ENCODE measurements around the gene PSMB5.

Gene PSMB5

DNA sequence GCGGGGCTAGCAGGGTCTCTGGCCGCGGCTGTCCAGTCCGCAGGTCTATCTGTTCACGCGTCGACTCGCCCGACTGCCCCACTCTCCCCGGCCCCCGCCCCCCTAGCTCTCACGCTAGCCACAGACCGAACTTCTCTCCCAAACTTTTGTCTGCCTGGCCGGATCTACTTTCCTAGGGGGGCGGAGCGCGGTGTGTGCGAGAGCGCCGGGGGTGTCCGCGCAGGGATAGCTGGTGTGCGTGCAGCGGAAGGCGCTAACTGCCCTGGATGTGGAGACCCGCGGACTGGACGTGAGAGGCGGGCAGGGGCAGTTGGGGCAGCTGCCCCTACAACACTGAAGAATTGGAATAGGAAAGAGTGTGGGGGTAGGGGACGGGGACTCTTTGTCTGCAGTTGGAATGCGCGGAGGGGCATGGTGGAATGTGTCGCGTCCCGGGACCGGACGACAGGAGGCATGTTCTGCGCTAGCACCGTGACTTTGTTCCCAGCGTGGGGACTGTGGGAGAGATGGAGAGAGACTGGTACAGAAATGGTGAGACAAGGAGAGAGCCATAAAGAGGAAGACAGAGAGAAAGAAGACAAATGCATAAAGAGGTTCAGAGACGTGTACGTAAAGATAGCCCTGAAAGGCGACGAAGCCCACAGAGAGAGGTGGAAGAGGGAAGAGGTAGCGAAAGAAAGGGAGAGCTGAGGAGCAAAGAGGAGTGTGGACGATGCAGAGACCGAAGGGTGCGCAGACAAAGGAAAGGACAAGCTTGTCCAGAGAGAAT is 52.0 kb downstream of the PSMB5 start, which contains the start of gene AJUBA:
TSS of gene AJUBA (minus strand) at position 75 of the 769 bp plus-strand sequence. CDS start 285 bp downstream, outside the sequence.
- TF ChIP-seq, protein P1, sequence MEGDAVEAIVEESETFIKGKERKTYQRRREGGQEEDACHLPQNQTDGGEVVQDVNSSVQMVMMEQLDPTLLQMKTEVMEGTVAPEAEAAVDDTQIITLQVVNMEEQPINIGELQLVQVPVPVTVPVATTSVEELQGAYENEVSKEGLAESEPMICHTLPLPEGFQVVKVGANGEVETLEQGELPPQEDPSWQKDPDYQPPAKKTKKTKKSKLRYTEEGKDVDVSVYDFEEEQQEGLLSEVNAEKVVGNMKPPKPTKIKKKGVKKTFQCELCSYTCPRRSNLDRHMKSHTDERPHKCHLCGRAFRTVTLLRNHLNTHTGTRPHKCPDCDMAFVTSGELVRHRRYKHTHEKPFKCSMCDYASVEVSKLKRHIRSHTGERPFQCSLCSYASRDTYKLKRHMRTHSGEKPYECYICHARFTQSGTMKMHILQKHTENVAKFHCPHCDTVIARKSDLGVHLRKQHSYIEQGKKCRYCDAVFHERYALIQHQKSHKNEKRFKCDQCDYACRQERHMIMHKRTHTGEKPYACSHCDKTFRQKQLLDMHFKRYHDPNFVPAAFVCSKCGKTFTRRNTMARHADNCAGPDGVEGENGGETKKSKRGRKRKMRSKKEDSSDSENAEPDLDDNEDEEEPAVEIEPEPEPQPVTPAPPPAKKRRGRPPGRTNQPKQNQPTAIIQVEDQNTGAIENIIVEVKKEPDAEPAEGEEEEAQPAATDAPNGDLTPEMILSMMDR (IDR thresholded peaks at IDR 0.05; ENCODE audit: insufficient read depth, low read length, poor library complexity, severe bottlenecking): no peak
- DNase-seq (ENCODE audit: extremely low read depth, insufficient read length): peak; percentile 82
- Histone ChIP-seq H3K27me3 (replicated peaks; ENCODE audit: control insufficient read depth, insufficient read depth, low read length) (no peaks in the 10 kb centered on the region), H3K4me3 (replicated peaks; ENCODE audit: low read depth, low read length) (peak within 1 kb of the TSS; percentile 76), H3K36me3 (ENCODE audit: control insufficient read depth, insufficient read depth, low read length) (no peaks in the 10 kb centered on the region)

DNA sequence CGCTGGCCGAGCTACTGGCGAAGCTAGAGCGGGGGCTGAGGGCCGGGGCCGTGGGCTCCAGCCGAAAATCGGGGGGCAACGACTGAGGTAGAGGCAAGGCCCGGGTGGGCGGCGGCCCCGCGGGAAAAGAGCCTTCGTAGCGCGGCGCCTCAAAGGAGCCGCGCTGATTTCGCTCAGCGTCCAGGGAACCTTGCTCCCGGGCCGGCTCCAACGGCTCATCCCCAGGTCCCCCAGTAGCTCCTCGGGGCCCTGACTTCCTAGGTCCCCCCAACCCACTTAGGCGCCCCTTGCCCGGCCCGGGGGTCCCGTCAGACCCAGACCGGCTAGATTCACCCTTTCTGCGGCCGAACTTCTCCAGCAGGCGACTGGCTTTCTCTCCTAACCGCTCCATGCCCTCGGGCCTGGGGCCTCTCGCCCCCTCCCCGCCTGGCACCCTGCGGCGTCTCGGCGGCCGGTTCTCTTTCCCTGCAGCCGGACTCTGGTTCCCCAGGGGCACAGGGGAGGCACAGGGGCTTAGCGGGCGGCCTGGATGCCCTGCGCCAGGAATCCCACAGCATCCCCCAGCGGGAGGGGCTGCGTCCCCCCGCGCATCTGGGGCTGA is 52.7 kb downstream of the PSMB5 start:
- no peaks in the 10 kb centered on the region for H3K36me3 ChIP-seq (ENCODE audit: control insufficient read depth, insufficient read depth, low read length)

DNA sequence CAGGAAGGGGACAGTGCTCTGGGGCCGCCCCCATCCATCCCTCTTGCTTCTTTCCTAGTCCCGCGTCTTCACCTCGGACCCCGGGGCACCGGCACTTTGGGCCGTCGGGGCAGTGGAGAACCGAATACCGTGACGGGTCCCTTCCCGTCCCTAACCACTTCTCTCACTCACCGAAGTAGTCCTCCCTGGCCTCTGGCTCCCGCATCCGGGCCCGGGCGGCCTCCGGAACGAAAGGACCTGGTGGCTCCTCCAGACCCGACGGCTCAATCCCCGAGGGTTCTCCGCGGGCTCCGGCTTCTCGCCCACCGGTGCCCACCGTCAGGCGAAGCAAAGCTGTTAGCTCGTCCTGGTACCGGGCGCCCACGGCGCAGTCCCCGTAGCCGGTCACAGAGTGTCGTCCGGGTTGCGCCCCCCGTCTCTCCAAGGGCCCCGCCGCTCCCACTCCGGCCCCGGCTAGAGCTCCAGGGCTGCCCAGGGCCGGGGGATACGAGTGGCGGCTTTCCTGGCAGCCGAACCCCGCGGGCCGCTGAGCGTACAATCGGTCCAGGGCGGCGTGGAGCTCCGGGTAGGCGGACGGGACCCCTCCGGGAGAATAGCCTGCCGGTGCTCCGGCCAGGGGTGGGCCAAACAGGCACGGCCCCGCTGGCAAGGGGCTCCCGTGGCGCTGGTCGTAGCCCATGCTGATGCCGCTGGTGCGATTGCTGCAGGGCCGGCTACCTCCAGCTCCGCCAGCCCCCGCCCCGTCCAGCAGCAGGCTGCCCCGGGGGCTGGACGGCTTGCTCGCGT is 53.4 kb downstream of the PSMB5 start:
- no peak overlapping the region; the same call in 1 of the 2 replicates for H3K4me3 ChIP-seq (replicated peaks; ENCODE audit: low read depth, low read length)
- no peaks in the 10 kb centered on the region for H3K27me3 ChIP-seq (replicated peaks; ENCODE audit: control insufficient read depth, insufficient read depth, low read length)
- TF ChIP-seq, protein P1 (IDR thresholded peaks at IDR 0.05; ENCODE audit: insufficient read depth, low read length, poor library complexity, severe bottlenecking): no peak
- no peak for DNase-seq (ENCODE audit: extremely low read depth, insufficient read length)
- no peaks in the 10 kb centered on the region for H3K36me3 ChIP-seq (ENCODE audit: control insufficient read depth, insufficient read depth, low read length)

More for the DNA sequence above, 52.7 kb downstream of the PSMB5 start:
- DNase-seq (ENCODE audit: extremely low read depth, insufficient read length): no peak
- peak overlapping the region; percentile 76 for H3K4me3 ChIP-seq (replicated peaks; ENCODE audit: low read depth, low read length)
- no peaks in the 10 kb centered on the region for H3K27me3 ChIP-seq (replicated peaks; ENCODE audit: control insufficient read depth, insufficient read depth, low read length)
- TF ChIP-seq, protein P1 (IDR thresholded peaks at IDR 0.05; ENCODE audit: insufficient read depth, low read length, poor library complexity, severe bottlenecking): no peak

DNA sequence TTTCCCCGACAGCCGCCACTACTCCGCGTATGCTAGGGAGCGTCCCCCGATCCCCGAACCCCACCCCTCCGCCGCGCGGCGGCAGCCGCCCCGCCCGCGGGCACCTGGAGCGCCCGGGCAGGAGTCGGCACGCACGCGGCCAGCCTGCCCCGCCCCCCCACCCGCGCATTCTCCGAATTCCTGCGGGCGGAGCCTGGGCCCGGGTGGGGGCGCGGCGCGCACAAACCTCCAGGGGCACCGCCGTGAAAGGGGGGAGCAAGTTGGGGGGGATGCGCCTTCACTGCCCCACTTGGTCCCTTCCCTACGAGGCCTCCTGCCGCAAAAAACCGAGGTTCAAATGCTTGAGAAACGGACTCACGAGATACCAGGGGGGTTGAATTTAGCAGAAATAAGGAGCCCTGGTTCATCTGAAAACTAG is 54.0 kb downstream of the PSMB5 start:
- Histone ChIP-seq H3K27me3 (replicated peaks; ENCODE audit: control insufficient read depth, insufficient read depth, low read length) (no peaks in the 10 kb centered on the region), H3K4me3 (replicated peaks; ENCODE audit: low read depth, low read length) (no peak overlapping the region; the same call in 1 of the 2 replicates), H3K36me3 (ENCODE audit: control insufficient read depth, insufficient read depth, low read length) (no peaks in the 10 kb centered on the region)
- TF ChIP-seq, protein P1 (IDR thresholded peaks at IDR 0.05; ENCODE audit: insufficient read depth, low read length, poor library complexity, severe bottlenecking): no peak
- DNase-seq (ENCODE audit: extremely low read depth, insufficient read length): no peak

DNA sequence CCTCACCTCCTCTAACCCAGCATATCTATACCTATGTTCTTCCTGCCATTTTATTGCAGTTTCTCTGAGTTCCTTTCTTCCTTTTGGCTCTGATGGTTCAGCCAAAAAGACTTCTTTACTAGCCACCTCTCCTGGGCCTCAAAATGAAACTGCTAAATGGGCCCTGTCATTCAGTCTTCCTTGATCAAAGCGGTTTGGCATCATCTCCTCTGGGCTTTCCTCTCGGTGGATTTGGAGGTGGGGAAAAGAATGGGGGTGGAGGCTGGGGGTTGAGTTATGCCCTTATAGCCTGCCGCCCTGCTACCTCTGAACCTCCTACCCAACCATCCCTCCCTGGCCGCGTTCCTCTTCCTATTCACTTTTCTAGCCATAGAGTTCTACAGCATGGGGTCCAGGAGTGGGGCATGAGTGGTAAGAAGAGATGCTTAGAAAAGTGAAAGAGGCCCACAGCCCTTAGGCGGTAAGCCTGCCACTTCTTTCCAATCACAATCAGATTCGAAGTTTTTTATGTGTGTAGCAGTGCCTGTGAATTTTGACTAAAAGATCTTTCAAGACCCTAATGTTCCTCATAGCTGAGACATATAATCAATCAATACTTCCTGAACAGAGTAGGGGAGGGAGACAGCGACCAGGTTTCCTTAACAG is 54.8 kb downstream of the PSMB5 start:
- TF ChIP-seq, protein P1 (IDR thresholded peaks at IDR 0.05; ENCODE audit: insufficient read depth, low read length, poor library complexity, severe bottlenecking): no peak
- DNase-seq (ENCODE audit: extremely low read depth, insufficient read length): no peak
- no peak overlapping the region for H3K4me3 ChIP-seq (replicated peaks; ENCODE audit: low read depth, low read length)

More for the DNA sequence above, 54.8 kb downstream of the PSMB5 start:
- Histone ChIP-seq H3K27me3 (replicated peaks; ENCODE audit: control insufficient read depth, insufficient read depth, low read length) (no peaks in the 10 kb centered on the region), H3K36me3 (ENCODE audit: control insufficient read depth, insufficient read depth, low read length) (no peaks in the 10 kb centered on the region)
